HT-29 (cell line): ENCODE measurements around the gene AHR. TPM values are rescaled to one million over a fixed set of nuclear protein-coding genes. Genes with fewer than 3 reads are reported as not detected.

Experiments used
- DNase-seq: peaks from one replicate; pipeline ENCODE4 v3.0.0-alpha.2; 2015; ENCODE audit warnings: low spot score
- total RNA-seq: library from RNA; depleted of rRNA; stranded (reverse); fragments of >200 nt; shearing (Covaris generic); gene quantifications from 2 replicates; pipeline ENCODE4 v1.2.3, GENCODE V29; 2014

Gene AHR
- total RNA-seq, 1 experiment from 2014 or later: 63.1 TPM

- DNase-seq: peak; percentile 65
These were observed 4.2 kb downstream of the AHR start for GRCh38 chr7:17302575-17303142.

DNA sequence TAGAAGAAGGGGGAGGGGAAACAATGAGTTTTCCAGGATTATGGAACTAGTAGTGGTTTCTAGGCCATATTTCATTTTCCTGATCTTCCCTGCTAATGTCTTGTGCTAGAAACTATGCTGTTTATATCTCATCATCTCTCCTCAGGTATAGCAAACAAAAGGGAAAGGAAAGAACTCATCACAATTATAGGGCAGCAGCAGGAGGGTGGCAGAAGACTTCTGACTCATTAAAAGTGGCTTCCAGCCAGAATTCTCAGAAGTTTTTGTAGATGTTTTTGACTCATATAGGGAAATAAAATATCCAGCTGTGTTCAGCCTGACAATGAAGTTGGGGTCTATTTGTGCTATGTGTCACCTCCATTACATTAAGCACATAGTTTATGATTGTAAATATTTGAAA, 6.5 kb downstream of the AHR start:
- DNase-seq: peak; percentile 85

GRCh38 chr7:17305387-17306171, 7.1 kb downstream of the AHR start:
- DNase-seq: peak; percentile 14

- DNase-seq: peak; percentile 17
These were observed 8.5 kb downstream of the AHR start for GRCh38 chr7:17307000-17307399.

GRCh38 chr7:17307558-17307957, 9.1 kb downstream of the AHR start:
- DNase-seq: peak; percentile 40

DNA sequence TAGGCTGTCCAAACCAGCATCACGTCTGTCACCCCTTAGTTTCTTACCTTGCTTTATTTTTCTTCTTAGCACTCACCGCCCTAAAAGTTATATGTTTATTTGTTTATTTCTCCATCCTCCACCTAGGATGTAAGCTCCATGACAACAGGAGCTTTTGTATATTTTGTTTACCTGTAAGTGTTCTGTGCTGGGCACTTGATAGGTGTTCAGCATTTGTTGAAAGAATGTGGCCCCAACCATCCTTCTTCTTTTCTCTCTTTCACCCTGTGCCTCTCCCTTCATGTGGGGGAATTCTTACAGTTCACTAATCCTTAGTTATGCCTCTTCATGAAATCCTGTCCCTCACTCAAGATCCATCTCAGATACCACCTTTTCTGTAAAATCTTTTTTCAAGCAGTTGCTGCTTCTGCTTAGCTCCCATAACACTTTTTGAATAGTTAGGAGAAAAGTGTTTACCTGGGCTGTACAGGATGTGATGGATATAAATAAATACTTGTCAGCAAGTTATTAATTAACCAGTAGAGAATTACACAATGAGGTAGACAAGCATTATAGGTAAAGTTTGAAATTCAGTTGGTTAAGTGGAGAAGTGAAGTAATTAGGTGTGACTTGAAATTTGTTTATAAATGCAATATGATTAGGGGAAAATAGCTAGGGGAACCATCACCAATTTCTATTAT, 9.7 kb downstream of the AHR start:
- DNase-seq: peak; percentile 34

DNA sequence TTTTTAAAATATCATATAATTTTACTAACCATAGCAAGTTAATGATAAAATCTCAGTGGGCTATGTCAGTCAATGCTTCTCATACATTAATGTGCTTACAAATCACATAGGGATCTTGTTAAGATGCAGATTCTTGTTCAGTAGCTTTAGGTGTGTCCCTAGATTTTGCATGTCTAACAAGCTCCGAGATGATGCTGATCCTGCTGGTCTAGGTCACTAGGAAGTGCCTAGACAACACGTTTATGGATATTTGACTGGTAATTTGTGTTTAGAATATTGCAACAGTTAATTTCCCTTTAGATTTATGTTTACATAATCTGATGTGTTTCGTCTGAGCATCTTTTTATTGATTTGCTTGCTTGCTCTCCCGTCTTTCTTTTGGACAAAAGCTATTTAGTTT, 12.7 kb downstream of the AHR start:
- DNase-seq: no peak

DNA sequence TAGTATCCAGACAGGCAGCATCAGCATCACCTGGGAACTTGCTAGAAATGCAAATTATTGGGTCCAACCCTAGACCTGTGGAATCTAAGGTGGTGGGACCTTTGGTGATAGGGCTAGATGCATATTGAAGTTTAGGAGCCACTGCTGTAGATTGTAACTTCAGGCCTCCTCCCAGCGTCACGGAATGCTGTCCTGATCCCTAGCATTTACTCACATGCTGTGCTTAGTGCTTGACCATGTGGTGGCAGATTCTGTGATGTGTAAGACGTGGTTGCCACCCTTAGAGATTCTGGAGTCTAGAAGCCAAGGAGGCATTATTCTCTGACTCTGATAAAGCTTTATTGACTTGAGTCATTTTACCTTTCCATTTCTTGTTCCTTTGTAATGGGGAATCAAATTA, 13.5 kb downstream of the AHR start:
- DNase-seq: no peak

- no peak for DNase-seq
These were observed 14.2 kb downstream of the AHR start for GRCh38 chr7:17312641-17313040.

GRCh38 chr7:17313194-17313593, 14.7 kb downstream of the AHR start:
- no peak for DNase-seq

DNA sequence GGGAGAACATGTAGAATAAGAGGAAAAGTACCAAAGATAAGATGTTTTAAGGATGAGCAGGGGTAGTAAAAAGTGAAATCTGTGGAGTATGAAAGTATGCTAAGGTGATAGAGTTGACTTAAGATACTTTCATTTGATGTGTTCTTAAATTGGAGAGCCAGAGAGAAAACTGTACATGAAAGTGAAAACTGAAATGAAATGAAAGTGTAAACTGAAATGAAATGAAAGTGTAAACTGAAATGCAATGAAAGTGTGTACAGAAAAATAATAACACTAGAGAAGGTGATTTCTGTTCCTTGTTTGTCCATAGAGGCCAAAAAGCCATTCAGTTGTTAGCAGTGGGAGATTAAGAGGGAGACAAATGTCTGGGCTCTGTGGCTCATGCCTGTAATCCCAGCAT, 17.5 kb downstream of the AHR start:
- no peak for DNase-seq

DNA sequence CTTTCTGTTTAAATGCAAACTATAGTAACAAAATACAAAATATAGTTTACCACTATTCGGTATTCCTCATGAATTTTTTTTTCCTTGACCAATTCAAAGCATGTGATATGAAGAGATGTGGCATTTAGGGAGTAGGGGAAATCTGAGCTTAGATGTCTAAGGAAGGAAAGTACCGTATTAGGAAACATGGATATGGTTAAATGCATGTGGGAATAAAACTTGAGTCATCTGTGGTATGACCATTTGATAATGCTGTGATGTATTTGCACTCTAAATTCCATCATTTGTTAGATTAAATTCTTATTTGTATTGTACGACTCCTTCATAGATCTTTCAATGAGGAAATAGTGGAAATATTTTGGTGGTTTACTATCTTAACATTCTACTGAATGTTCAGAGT, 19.7 kb downstream of the AHR start:
- no peak for DNase-seq

GRCh38 chr7:17319164-17320101, 21.0 kb downstream of the AHR start:
- DNase-seq: no peak

- no peak for DNase-seq
These were observed 21.6 kb downstream of the AHR start for GRCh38 chr7:17320102-17320497.

DNA sequence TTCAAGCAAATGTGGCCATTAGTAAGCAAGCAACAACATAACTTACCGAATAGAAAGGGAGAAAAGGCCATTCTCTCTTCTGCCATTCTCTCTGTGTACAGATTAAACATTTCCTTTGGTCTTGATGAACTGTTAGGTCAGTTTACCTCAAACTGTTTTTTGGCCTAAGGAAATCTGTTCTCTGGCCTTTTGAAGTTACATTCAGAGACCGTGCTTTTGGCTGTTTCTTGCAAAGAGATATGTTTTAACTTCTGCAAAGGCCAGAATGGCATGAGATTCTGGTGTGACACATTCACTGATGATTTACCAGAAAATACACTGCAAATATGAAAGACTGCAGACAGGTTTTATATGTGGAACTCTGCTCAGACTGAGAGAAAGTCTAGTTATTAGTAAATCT, 22.2 kb downstream of the AHR start:
- no peak for DNase-seq

DNA sequence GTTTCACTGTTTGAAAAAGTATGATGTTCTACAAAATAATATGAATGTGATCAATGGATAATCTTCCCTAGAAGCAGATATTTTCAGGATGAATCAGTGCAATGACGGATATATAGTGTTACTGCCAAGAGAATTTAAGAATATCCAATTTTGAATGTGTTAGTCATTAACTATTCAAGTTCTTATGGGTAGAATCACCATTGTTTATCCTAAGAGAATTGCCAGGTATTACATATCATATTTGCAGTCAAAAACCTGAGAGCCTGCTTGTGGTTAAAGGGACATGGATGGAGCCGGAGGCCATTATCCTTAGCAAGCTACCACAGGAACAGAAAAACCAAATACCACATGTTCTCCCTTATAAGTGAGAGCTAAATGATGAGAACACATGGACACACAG, 26.9 kb downstream of the AHR start:
- no peak for DNase-seq

DNA sequence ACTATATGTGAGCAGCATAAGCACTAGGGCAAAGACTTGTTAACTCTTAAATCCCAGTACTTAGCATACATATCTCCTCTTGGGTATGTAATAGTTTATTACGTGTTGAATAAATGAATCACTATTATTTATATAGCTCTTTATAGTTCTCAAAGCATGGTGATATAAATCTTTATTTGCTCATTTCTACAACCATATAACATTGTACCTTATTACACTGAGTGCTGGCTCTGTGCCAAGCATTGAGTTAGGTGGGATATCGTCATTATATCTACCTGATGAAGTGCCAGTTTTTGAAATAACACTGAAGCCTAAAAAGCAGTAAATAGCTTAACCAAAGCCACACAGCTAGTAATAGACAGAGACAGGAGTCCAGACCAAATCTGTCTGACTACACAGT, 27.9 kb downstream of the AHR start:
- peak; percentile 50 for DNase-seq

DNA sequence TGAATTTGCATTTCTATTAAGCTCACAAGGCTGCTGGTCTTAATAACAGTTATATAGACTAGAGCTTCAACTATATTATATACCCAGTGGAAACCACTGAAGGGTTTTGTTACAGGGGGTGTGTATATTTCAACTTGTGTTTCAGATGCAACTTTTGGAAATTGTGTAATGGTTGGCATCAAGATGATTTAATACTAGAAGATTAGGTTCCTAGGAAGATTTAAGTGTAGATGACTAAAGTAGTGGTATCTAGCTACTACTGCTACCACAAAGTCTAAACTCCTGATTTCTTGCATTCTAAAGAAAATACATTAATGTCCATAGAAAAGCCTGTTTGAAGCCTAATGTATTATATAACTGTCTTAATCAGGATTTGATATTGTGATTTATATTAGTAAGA, 30.2 kb downstream of the AHR start:
- DNase-seq: no peak

GRCh38 chr7:17329440-17329839, 31.0 kb downstream of the AHR start:
- DNase-seq: no peak

DNA sequence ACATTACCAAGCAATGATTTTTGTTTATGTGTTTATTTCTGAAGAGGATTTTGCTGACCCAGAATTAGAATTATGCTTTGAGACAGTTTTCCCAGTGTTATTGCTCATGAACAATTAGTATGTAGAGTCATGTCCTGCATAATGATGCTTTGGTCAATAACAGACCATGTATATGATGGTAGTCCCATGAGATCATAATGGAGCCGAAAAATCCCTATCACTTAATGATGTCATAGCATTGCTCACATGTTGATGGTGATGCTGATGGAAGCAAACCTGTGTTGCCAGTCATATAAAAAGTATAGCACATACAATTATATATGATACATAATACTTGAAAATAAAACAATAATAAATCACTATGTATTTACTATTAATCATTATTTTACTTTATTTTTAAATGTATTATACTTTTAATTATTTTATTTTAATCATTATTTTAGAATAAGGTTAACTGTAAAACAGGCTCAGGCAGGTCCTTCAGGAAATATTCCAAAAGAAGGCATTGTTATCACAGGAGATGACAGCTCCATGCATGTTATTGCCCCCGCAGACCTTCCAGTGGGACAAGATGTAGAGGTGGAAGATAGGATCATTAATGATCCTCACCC, 33.5 kb downstream of the AHR start:
- no peak for DNase-seq

GRCh38 chr7:17333221-17333620, 34.8 kb downstream of the AHR start:
- no peak for DNase-seq
